ENCODE results near the gene GPR25.

Gene GPR25

GRCh38 chr1:200873116-200873670 is 412 bp downstream of the GPR25 start:
- no peak for DNase-seq (ENCODE audit: low read depth)

DNA sequence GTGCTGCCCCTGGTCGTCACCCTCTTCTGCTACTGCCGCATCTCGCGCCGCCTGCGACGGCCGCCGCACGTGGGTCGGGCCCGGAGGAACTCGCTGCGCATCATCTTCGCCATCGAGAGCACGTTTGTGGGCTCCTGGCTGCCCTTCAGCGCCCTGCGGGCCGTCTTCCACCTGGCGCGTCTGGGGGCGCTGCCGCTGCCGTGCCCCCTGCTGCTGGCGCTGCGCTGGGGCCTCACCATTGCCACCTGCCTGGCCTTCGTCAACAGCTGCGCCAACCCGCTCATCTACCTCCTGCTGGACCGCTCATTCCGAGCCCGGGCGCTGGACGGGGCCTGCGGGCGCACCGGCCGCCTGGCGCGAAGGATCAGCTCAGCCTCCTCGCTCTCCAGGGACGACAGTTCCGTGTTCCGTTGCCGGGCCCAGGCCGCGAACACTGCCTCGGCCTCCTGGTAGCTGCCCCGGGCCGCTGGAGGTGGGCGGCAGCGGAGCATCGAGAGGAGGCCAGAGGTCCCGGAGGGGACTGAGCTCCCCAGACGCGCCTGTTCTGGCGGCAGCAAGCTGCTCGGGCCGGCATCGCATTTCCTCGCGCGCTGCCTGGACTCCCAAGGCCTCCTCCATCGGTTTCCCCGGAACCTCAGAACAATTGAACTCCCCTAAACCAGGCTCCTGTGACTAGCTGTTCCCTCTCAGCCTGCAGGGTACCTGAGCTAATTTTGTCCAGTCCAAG is 1.1 kb downstream of the GPR25 start:
- no peak for DNase-seq (ENCODE audit: low read depth)

- DNase-seq (ENCODE audit: low read depth): no peak
These were observed 1.9 kb downstream of the GPR25 start for GRCh38 chr1:200874694-200875093.

DNA sequence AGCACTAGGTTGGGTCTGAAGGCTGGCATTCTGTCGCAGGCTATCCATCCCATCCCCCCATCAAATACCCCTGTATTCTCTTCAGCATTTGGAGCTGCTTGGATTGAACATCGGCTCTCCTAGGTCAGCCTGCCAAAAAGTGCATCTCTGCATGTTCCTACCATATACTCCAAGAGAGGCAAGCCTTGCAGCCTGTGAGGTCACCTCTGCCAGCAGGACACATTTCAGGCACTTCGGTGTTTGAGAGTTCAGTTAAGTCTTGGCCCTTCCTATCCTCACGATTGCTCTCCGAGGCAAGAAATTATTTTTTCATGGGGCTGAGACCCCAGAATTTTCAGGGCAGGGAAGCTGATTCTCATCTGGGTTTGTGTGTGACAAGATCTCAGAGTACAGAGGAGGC is 2.6 kb downstream of the GPR25 start:
- DNase-seq (ENCODE audit: low read depth): no peak

DNA sequence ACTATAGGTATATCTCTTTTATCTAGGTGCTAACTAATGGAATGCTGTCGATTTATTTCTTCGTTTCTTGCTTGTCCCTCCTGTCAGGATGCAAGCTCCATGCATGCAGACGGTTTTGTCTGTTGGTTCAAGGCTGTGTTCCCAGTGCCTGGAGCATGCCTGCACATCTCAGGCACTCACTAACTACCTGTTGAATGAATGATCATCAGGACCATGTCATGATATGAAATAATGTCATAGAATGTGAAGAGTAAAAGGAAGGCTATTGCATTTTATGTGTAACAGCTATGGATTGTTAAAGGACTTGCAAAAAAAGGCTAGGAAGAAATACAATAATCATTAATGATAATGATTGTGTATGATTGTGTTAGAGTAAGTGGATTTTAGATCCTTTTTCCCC is 4.2 kb downstream of the GPR25 start:
- DNase-seq (ENCODE audit: low read depth): no peak

GRCh38 chr1:200877839-200878551 is 5.2 kb downstream of the GPR25 start:
- no peak for DNase-seq (ENCODE audit: low read depth)

- no peak for DNase-seq (ENCODE audit: low read depth)
These were observed 7.4 kb downstream of the GPR25 start for GRCh38 chr1:200880212-200880611.

GRCh38 chr1:200883118-200883517 is 10.3 kb downstream of the GPR25 start:
- no peak for DNase-seq (ENCODE audit: low read depth)

GRCh38 chr1:200885623-200886402 is 13.0 kb downstream of the GPR25 start:
- no peak for DNase-seq (ENCODE audit: low read depth)

- DNase-seq (ENCODE audit: low read depth): no peak
These were observed 13.8 kb downstream of the GPR25 start for GRCh38 chr1:200886594-200886993.

DNA sequence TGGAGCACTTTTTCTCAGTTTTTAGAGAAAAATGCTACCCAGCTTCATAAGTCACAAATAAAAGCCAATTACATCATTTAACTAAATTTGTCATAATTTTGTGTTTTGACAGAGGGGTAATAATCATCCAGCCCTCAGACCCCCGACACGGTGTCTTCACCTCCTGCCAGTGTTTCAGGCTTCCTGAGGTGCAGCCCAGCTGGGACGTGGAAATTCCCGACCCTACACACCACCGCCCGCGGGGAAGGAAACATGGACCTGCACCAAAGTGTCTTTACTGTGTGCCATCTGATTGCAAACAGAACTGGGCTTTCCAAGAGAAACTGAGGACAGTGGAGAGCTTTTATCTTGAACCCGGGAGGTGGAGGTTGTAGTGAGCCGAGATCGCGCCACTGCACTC is 14.3 kb downstream of the GPR25 start:
- DNase-seq (ENCODE audit: low read depth): no peak

DNA sequence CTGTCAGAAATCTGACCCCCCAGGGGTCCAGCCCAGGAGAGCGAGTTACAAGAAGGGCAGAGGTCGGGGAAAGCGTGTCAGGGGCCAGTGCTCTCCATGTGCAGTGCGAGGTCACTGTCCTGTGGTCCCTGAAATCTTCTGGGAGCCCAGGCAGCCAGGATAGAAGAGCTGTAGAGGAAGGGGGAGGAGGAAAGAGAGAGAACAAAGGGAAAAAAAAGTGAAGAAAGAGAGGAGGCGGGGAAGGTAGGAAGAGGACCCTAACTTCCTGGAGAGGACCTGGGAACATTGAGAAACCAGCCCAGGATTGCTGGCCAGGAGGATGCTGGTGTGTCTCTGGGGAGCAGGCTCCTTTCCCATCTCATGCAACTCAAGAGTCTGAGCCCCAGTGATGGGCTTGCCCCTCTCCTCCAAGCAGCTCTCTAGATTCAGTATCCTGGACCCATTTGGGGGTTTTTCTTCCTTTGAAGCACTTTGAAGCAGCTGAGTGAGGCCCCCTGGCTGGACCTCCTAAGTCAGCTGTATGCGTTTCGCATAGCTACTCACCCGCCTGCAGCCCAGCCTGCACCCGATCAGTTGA is 15.1 kb downstream of the GPR25 start:
- no peak for DNase-seq (ENCODE audit: low read depth)

GRCh38 chr1:200888349-200888838 is 15.6 kb downstream of the GPR25 start:
- DNase-seq (ENCODE audit: low read depth): no peak

DNA sequence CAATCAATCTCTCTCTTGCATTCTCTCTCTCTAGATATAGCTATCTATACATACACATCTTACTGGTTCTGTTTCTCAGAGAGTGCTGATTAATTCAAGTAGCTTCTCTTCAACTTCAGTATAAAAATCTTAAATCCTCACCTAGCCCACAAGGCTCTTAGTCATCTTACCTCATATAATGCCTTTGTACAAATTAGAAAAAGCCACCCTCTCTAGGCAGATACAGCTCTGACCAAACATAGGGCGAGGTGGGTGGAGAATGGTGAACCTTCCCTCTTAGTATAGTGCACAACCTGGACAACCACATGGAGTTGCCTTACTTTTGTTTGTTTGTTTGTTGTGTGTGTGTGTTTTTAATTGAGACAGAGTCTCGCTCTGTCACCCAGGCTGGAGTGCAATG is 16.8 kb downstream of the GPR25 start:
- DNase-seq (ENCODE audit: low read depth): no peak

GRCh38 chr1:200890027-200890426 is 17.2 kb downstream of the GPR25 start:
- no peak for DNase-seq (ENCODE audit: low read depth)

- peak; percentile 65 for DNase-seq (ENCODE audit: low read depth)
These were observed 18.3 kb downstream of the GPR25 start for GRCh38 chr1:200890818-200891773.

- DNase-seq (ENCODE audit: low read depth): no peak
These were observed 19.0 kb downstream of the GPR25 start for GRCh38 chr1:200891774-200892157.

DNA sequence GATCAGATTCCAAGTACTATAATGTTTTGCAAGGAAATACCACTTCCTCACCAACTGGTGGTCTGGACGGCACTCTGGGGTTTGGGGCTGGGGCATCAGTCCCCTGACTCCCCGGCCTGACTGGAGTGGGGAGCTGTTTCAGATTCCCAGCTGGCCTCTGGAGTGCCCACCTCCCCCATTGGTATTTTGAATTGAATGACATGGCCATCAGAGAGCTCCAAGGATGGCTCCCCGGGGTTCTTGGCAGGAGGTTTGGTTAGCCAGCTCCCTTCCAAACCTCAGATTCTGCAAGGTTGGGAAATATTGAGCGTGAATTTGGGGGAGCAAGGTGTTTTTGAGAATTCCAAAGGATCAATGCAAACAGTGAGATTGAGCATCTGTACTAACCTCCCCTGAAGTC is 19.8 kb downstream of the GPR25 start:
- no peak for DNase-seq (ENCODE audit: low read depth)

- DNase-seq (ENCODE audit: low read depth): no peak
These were observed 20.2 kb downstream of the GPR25 start for GRCh38 chr1:200892958-200893357.

DNA sequence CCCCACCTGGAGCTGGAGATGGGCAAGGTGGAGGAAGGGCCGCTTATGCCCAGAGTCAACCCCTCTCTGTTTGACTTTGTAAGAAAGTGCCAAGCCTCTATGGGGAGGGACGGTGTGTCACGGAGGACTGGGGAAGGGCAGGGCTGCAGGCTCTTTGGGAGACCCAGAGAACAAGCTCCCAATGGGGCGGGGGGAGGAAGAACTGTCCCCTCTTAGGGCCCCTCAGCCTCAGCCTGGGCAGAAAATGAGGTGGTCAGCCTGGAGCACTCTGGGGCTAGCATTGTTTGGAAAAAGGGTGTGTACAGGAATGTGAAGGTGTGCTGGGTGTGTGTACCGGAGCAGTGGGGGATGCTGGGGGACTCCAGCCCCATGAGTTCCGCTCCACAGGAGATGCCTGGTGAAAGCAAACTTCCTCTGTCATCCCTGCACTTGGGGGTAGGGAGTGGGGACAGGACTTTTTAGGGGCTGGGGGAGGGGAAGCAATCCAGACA is 20.7 kb downstream of the GPR25 start:
- DNase-seq (ENCODE audit: low read depth): no peak
